Body of pancreas (tissue), 4 donors: ENCODE data around the gene NOL12.

Experiments
- CTCF ChIP-seq, 7 experiments: fragments of 450-650 bp in 4 of 7; fragments of 200-600 bp in 3 of 7; sonication (generic) in 3 of 7; IDR thresholded peaks; one replicate each; pipeline ENCODE4 v1.5.1; 2016 to 2019; ENCODE audit warnings: antibody characterized with exemption in 7 of 7
- POLR2A ChIP-seq, 3 donors: fragments of 450-650 bp; IDR thresholded peaks; one replicate each; pipeline ENCODE4 v1.6.1; 2016; ENCODE audit warnings: antibody characterized with exemption in 3 of 3, mild to moderate bottlenecking in 2 of 3

- TF ChIP-seq CTCF (IDR thresholded peaks at IDR 0.05), result peak; percentile 78 to 95 (median 92)
- no peak for TF ChIP-seq POLR2A (IDR thresholded peaks at IDR 0.05)
These were observed 4.5 kb upstream of the NOL12 start for GRCh38 chr22:37681556-37682049.
